ENCODE data around the gene SCUBE3.

The SCUBE3 gene

DNA sequence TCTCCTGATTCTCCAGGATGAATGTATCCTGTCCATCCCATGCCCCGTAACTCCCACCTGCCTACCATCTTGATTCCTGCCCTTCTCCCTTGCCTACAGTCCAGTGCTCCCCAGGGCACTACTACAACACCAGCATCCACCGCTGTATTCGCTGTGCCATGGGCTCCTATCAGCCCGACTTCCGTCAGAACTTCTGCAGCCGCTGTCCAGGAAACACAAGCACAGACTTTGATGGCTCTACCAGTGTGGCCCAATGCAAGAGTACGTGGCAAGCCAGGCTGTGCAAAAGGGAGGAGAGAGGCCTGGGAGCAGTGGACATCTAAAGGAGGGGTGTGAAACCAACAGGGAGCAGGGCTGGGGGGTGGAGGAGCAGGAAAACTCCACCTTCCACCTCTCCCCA is 30.8 kb downstream of the SCUBE3 start:
- Histone ChIP-seq H3K79me2 (peaks cover 13% of the 10 kb centered on the region), H3K9ac (no peak overlapping the region), H3K4me2 (ENCODE audit: low read length) (no peak overlapping the region), H3K36me3 (ENCODE audit: control insufficient read depth, insufficient read depth, low read length) (no peaks in the 10 kb centered on the region), H3K27ac (no peak overlapping the region), H2AFZ (no peak overlapping the region), H3K4me1 (peaks cover 6% of the 10 kb centered on the region), H3K4me3 (ENCODE audit: low read depth, low read length) (no peak overlapping the region), H3K9me3 (ENCODE audit: control insufficient read depth, low read length) (no peaks in the 10 kb centered on the region), H3K27me3 (ENCODE audit: control insufficient read depth, insufficient read depth, low read length) (no peaks in the 10 kb centered on the region)
- no peak for TF ChIP-seq CTCF (IDR thresholded peaks at IDR 0.05)

- Histone ChIP-seq H3K9me3 (ENCODE audit: control insufficient read depth, low read length) (no peaks in the 10 kb centered on the region), H3K27ac (no peak overlapping the region), H3K79me2 (peaks cover 7% of the 10 kb centered on the region), H3K4me2 (ENCODE audit: low read length) (no peak overlapping the region), H3K4me1 (peaks cover 6% of the 10 kb centered on the region), H3K4me3 (ENCODE audit: low read depth, low read length) (no peak overlapping the region), H3K36me3 (ENCODE audit: control insufficient read depth, insufficient read depth, low read length) (no peaks in the 10 kb centered on the region), H3K9ac (no peak overlapping the region), H3K27me3 (ENCODE audit: control insufficient read depth, insufficient read depth, low read length) (no peaks in the 10 kb centered on the region), H2AFZ (no peak overlapping the region)
- TF ChIP-seq CTCF (IDR thresholded peaks at IDR 0.05), result no peak
Observed at GRCh38 chr6:35247642-35248231, 34.0 kb downstream of the SCUBE3 start.

- Histone ChIP-seq H2AFZ (no peak overlapping the region), H3K36me3 (ENCODE audit: control insufficient read depth, insufficient read depth, low read length) (no peaks in the 10 kb centered on the region), H3K9me3 (ENCODE audit: control insufficient read depth, low read length) (no peaks in the 10 kb centered on the region), H3K4me2 (ENCODE audit: low read length) (no peak overlapping the region), H3K79me2 (peaks cover 7% of the 10 kb centered on the region), H3K27ac (no peak overlapping the region), H3K4me1 (peaks cover 6% of the 10 kb centered on the region), H3K9ac (no peak overlapping the region), H3K4me3 (ENCODE audit: low read depth, low read length) (no peak overlapping the region), H3K27me3 (ENCODE audit: control insufficient read depth, insufficient read depth, low read length) (no peaks in the 10 kb centered on the region)
- TF ChIP-seq CTCF (IDR thresholded peaks at IDR 0.05), result no peak
Observed at GRCh38 chr6:35248300-35248699, 34.5 kb downstream of the SCUBE3 start.

DNA sequence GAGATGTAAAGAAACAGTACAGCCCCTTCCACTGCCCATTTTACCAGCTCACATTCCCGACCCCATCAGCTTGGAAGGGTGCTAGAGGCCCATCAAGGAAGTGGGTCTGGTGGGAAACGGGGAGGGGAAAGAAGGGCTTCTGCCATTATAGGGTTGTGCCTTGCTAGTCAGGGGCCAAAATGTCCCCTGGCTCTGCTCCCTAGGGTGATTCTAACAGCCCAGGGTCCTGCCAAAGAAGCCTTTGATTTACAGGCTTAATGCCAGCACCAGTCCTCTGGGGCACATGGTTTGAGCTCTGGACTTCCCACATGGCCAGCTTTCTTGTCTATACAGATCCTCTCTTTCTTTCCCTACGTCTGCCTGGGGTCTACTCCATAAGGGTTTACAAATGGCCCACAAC is 35.2 kb downstream of the SCUBE3 start:
- Histone ChIP-seq H3K9ac (no peak overlapping the region), H3K4me2 (ENCODE audit: low read length) (no peak overlapping the region), H2AFZ (no peak overlapping the region), H3K79me2 (peaks cover 7% of the 10 kb centered on the region), H3K9me3 (ENCODE audit: control insufficient read depth, low read length) (no peaks in the 10 kb centered on the region), H3K27me3 (ENCODE audit: control insufficient read depth, insufficient read depth, low read length) (no peaks in the 10 kb centered on the region), H3K36me3 (ENCODE audit: control insufficient read depth, insufficient read depth, low read length) (no peaks in the 10 kb centered on the region), H3K4me1 (peaks cover 6% of the 10 kb centered on the region), H3K4me3 (ENCODE audit: low read depth, low read length) (no peak overlapping the region), H3K27ac (no peak overlapping the region)
- no peak for TF ChIP-seq CTCF (IDR thresholded peaks at IDR 0.05)

DNA sequence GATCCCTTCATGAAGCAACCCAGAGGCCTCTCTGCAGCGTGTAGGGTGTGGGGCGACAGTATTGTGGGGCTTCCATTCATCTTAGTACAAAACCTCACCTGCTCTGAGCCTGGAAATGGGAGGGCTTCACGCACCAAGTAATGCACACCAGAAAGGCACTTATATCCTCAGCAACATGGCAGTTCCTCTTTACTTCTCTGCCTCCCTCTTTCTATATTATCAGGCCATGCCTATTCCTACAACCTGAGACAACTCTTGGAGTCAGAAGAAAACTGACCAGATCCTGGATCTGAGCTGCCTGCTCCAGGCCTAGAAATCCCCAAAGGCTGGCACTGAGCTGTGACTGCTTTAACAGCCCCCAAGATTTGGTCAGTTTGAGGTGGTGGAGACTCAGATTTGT is 38.2 kb downstream of the SCUBE3 start:
- Histone ChIP-seq H3K4me3 (ENCODE audit: low read depth, low read length) (no peak overlapping the region), H3K27ac (no peak overlapping the region), H3K27me3 (ENCODE audit: control insufficient read depth, insufficient read depth, low read length) (no peaks in the 10 kb centered on the region), H3K9me3 (ENCODE audit: control insufficient read depth, low read length) (no peaks in the 10 kb centered on the region), H3K9ac (no peak overlapping the region), H3K4me2 (ENCODE audit: low read length) (no peak overlapping the region), H3K79me2 (peaks cover 11% of the 10 kb centered on the region), H3K4me1 (peaks cover 6% of the 10 kb centered on the region), H3K36me3 (ENCODE audit: control insufficient read depth, insufficient read depth, low read length) (no peaks in the 10 kb centered on the region), H2AFZ (no peak overlapping the region)
- TF ChIP-seq CTCF (IDR thresholded peaks at IDR 0.05), result no peak

Measured in parathyroid adenoma (tissue), 2 donors.